MCF 10A (cell line): ENCODE data around the gene ARL5A. TPM values are rescaled to one million over a fixed set of nuclear protein-coding genes. Genes with fewer than 3 reads are reported as not detected.

Experiments
- BruUV-seq: library from RNA; stranded (reverse); fragments of 400-500 nt; replicated peaks from 2 replicates; lab custom pipeline; 2021; lab: Mats Ljungman, UMichigan
- CTCF ChIA-PET: fragments of 300-600 bp; sonication (Branson Sonifier 250); formaldehyde crosslinking; extraction: SDS; loops from one replicate; lab custom pipeline; 2021; ENCODE audit warnings: antibody characterized with exemption, inconsistent platforms; lab: Yijun Ruan, JAX
- POLR2A ChIA-PET: fragments of 300-600, 350-650 bp; sonication (Branson Sonifier 250); formaldehyde crosslinking; extraction: SDS; loops from one replicate; lab custom pipeline; 2020; ENCODE audit warnings: antibody characterized with exemption, inconsistent platforms; lab: Yijun Ruan, JAX
- DNase-seq: peaks from one replicate; pipeline ENCODE4 v3.0.0-alpha.2; 2018; ENCODE audit not compliant: unreplicated experiment
- H3K27ac Mint-ChIP-seq: one replicate; pipeline ENCODE4 v1.8.0; 2022; ENCODE audit warnings: mild to moderate bottlenecking, low read depth, mixed read lengths; ENCODE audit not compliant: unreplicated experiment
- H3K27me3 Mint-ChIP-seq: one replicate; pipeline ENCODE4 v1.8.0; 2022; ENCODE audit warnings: mixed read lengths; ENCODE audit not compliant: insufficient read depth, unreplicated experiment
- H3K36me3 Mint-ChIP-seq: one replicate; pipeline ENCODE4 v1.8.0; 2022; ENCODE audit warnings: mild to moderate bottlenecking, moderate library complexity, mixed read lengths; ENCODE audit not compliant: insufficient read depth, unreplicated experiment
- H3K4me1 Mint-ChIP-seq: one replicate; pipeline ENCODE4 v1.8.0; 2022; ENCODE audit warnings: mixed read lengths; ENCODE audit not compliant: insufficient read depth, unreplicated experiment
- H3K4me3 Mint-ChIP-seq: one replicate; pipeline ENCODE4 v1.8.0; 2022; ENCODE audit warnings: mild to moderate bottlenecking, moderate library complexity, mixed read lengths; ENCODE audit not compliant: unreplicated experiment
- H3K9me3 Mint-ChIP-seq: one replicate; pipeline ENCODE4 v1.8.0; 2022; ENCODE audit warnings: mixed read lengths; ENCODE audit not compliant: unreplicated experiment
- CTCF ChIP-seq: fragments of 200-600 bp; IDR thresholded peaks from one replicate; pipeline ENCODE4 v1.8.0; 2022; ENCODE audit warnings: antibody characterized with exemption, mild to moderate bottlenecking; ENCODE audit not compliant: unreplicated experiment
- intact Hi-C: fragments of 100-400 bp; cut with micrococcal nuclease; formaldehyde crosslinking; loops from 2 replicates; pipeline ENCODE4 v1.14.1; 2022
- total RNA-seq: library from RNA; stranded (reverse); gene quantifications from 2 replicates; pipeline ENCODE4 v1.2.3, GENCODE V29; 2022

ARL5A gene
- total RNA-seq, 1 experiment from 2014 or later = 34.8 TPM

DNA sequence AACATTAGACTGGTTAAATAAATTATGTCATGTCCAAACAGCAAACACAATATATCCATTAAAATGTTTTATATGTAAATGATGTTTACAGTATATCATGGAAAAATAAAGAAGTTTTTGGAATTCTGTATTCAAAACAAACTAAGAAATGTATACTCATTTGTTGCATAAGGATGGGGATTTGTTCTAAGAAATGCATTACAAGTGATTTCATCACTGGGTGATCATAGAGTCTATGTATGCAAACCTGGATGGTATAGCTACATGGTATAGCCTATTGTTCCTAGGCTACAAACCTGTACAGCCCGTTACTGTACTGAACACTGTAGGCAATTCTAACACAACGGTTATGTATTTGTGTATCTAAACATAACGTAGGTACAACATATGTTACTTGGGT lies 35.1 kb downstream of the ARL5A start:
- Mint-ChIP-seq H3K9me3 (no peaks in the 10 kb centered on the region), H3K36me3 (peaks cover 6% of the 10 kb centered on the region), H3K4me3 (no peak overlapping the region), H3K4me1 (peaks cover 7% of the 10 kb centered on the region), H3K27me3 (no peaks in the 10 kb centered on the region), H3K27ac (no peak overlapping the region)
- no peak for TF ChIP-seq CTCF
- intact Hi-C loops = no loop called here
- CTCF ChIA-PET = interaction anchor here (1.0 kb wide), 3 partner anchors 10 to 217 kb away, joined by 3 to 5 read pairs (median 3); no protein-coding TSS in a partner anchor
- POLR2A ChIA-PET = no interaction called here
- DNase-seq = no peak
- no TSS peak for BruUV-seq

- Mint-ChIP-seq H3K27me3 (no peaks in the 10 kb centered on the region), H3K36me3 (peaks cover 6% of the 10 kb centered on the region), H3K9me3 (no peaks in the 10 kb centered on the region), H3K27ac (no peak overlapping the region), H3K4me1 (peaks cover 7% of the 10 kb centered on the region), H3K4me3 (no peak overlapping the region)
- POLR2A ChIA-PET = no interaction called here
- TF ChIP-seq CTCF = no peak
- DNase-seq = no peak
- intact Hi-C loops = no loop called here
- BruUV-seq = no TSS peak
- CTCF ChIA-PET = interaction anchor here (0.6 to 1.9 kb wide), 4 partner anchors 7 to 509 kb away, joined by 3 to 6 read pairs (median 4); no protein-coding TSS in a partner anchor
These were observed 35.6 kb downstream of the ARL5A start for GRCh38 chr2:151792589-151792988.

DNA sequence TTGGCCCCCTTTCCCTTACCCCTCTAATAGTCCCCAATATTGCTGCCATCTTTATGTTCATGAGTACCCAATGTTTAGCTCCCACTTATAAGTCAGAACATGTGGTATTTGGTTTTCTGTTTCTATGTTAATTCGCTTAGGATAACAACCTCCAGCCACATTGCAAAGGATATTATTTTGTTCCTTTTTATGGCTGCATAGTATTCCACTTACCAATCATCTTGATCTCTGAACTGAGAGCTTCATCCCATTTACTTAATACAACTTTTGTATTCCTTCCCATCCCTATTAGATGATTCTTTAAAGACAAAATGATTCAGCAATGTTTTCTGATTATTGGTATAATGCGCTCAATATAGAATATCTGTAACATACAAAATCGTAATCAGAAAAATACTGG lies 36.7 kb downstream of the ARL5A start:
- peaks cover 6% of the 10 kb centered on the region for H3K36me3 Mint-ChIP-seq
- ChIA-PET CTCF (interaction anchor here (0.6 to 1.9 kb wide), 7 partner anchors 8 to 235 kb away, joined by 3 to 6 read pairs (median 3); partner anchors contain the start of gene ARL5A), POLR2A (interaction anchor here (0.8 kb wide), 1 partner anchor 232 kb away, joined by 3 read pairs; no protein-coding TSS in a partner anchor)
- no peak for TF ChIP-seq CTCF
- no peaks in the 10 kb centered on the region for H3K4me1 Mint-ChIP-seq
- no peaks in the 10 kb centered on the region for H3K9me3 Mint-ChIP-seq
- no peak overlapping the region for H3K27ac Mint-ChIP-seq
- no peak overlapping the region for H3K4me3 Mint-ChIP-seq
- H3K27me3 Mint-ChIP-seq = no peaks in the 10 kb centered on the region
- intact Hi-C loops = no loop called here
- no TSS peak for BruUV-seq
- DNase-seq = no peak

GRCh38 chr2:151790689-151791088 lies 37.5 kb downstream of the ARL5A start:
- Mint-ChIP-seq H3K4me3 (no peak overlapping the region), H3K36me3 (peaks cover 15% of the 10 kb centered on the region), H3K27me3 (no peaks in the 10 kb centered on the region), H3K9me3 (no peaks in the 10 kb centered on the region), H3K4me1 (no peaks in the 10 kb centered on the region), H3K27ac (no peak overlapping the region)
- no TSS peak for BruUV-seq
- TF ChIP-seq CTCF = no peak
- ChIA-PET POLR2A (interaction anchor here (1.0 kb wide), 1 partner anchor 9 kb away, joined by 3 read pairs; no protein-coding TSS in a partner anchor), CTCF (interaction anchor here (0.8 to 1.9 kb wide), 2 partner anchors 15 to 236 kb away, joined by 3 to 6 read pairs; no protein-coding TSS in a partner anchor)
- no peak for DNase-seq
- intact Hi-C loops = no loop called here
